ENCODE data around the gene PRKN. TPM values are rescaled to one million over a fixed set of nuclear protein-coding genes. Genes with fewer than 3 reads are reported as not detected.

PRKN gene
- total and polyA plus RNA-seq, 2 experiments from 2014 or later, result 0.10 to 0.84 TPM

GRCh38 chr6:161477876-161478425 is 1249.6 kb downstream of the PRKN start:
- Mint-ChIP-seq H3K9me3 (no peaks in the 10 kb centered on the region), H3K4me3 (no peak overlapping the region), H3K4me1 (peaks cover 2% of the 10 kb centered on the region), H3K27me3 (ENCODE audit: insufficient read depth, low read depth, poor library complexity) (peaks cover 4% of the 10 kb centered on the region), H3K36me3 (ENCODE audit: low read depth) (no peaks in the 10 kb centered on the region), H3K27ac (no peak overlapping the region)
- no peak for TF ChIP-seq STAT1 (IDR thresholded peaks at IDR 0.05; ENCODE audit: unreplicated experiment)
- no peak for TF ChIP-seq ETS1 (IDR thresholded peaks at IDR 0.05)
- TF ChIP-seq EZH2phosphoT487 (IDR thresholded peaks at IDR 0.05; ENCODE audit: unreplicated experiment), result no peak
- TF ChIP-seq CREB1 (CRISPR knock-in tag; IDR thresholded peaks at IDR 0.05; ENCODE audit: low read depth), result no peak
- no peak for TF ChIP-seq CTCF (conservative IDR thresholded peaks at IDR 0.05; ENCODE audit: low read depth in 2 of 2)
- TF ChIP-seq ZNF331 (CRISPR knock-in tag; IDR thresholded peaks at IDR 0.05; ENCODE audit: low read depth), result no peak
- no peak for TF ChIP-seq NANOG (IDR thresholded peaks at IDR 0.05; ENCODE audit: borderline replicate concordance)
- TF ChIP-seq EZH2 (IDR thresholded peaks at IDR 0.05; ENCODE audit: low read depth, unreplicated experiment), result no peak
- TF ChIP-seq ZNF462 (CRISPR knock-in tag; IDR thresholded peaks at IDR 0.05), result no peak
- TF ChIP-seq POLR2AphosphoS5 (IDR thresholded peaks at IDR 0.05; ENCODE audit: low read depth), result no peak
- TF ChIP-seq REST (IDR thresholded peaks at IDR 0.05; ENCODE audit: unreplicated experiment), result no peak
- H3K4me2 ChIP-seq, result no peak overlapping the region
- no peaks in the 10 kb centered on the region for H3F3A ChIP-seq (replicated peaks; ENCODE audit: low read depth)
- no peak overlapping the region for H3K27ac ChIP-seq (ENCODE audit: low read depth)
- ATAC-seq (no peak), DNase-seq (ENCODE audit: low spot score) (no peak)
- no peaks in the 10 kb centered on the region for H3K36me3 ChIP-seq (ENCODE audit: insufficient read depth)
- no peaks in the 10 kb centered on the region for H3K9me2 ChIP-seq (ENCODE audit: insufficient read depth)
- no peaks in the 10 kb centered on the region for H3K27me3 ChIP-seq (ENCODE audit: insufficient read depth)
- H3K4me3 ChIP-seq, result no peak overlapping the region
- H2AFZ ChIP-seq, result no peak overlapping the region
- no peaks in the 10 kb centered on the region for H4K20me1 ChIP-seq (replicated peaks; ENCODE audit: insufficient read depth)
- no peaks in the 10 kb centered on the region for H3K79me2 ChIP-seq (replicated peaks; ENCODE audit: insufficient read depth)
- peaks cover 6% of the 10 kb centered on the region; the same call in 1 of the 2 replicates for H3K4me1 ChIP-seq (ENCODE audit: insufficient read depth)

Data from GM23338 (cell line).